Spleen (tissue), 7 donors: Measurements from ENCODE around the gene GJB4.

ENCODE experiments used
- CTCF ChIP-seq, 11 experiments: fragments of 200-600 bp in 7 of 11; fragments of 450-650 bp in 4 of 11; sonication (generic) in 4 of 11; IDR thresholded peaks in 8 of 11; conservative IDR thresholded peaks in 3 of 11; 1 replicate in 7 of 11; 2 replicates in 4 of 11; pipeline versions ENCODE4 v1.4.0 to v1.8.0; 2016 to 2021; ENCODE audit warnings: antibody characterized with exemption in 11 of 11, inconsistent platforms in 4 of 11, mild to moderate bottlenecking in 1 of 11
- POLR2AphosphoS5 ChIP-seq, 3 donors: sonication (generic); formaldehyde crosslinking; IDR thresholded peaks; one replicate each; pipeline ENCODE4 v1.5.1; 2017; ENCODE audit warnings: antibody characterized with exemption in 3 of 3
- donor health status: DM: no; HTN: no; CAD: no; lungs with moderate emphysema.
- donor health status: DM: no; HTN: no; CAD: no.
- donor health status: DM: no; HTN: no; CAD: no.

GRCh38 chr1:34721241-34721640 lies 38.3 kb upstream of the GJB4 start:
- TF ChIP-seq POLR2AphosphoS5 (IDR thresholded peaks at IDR 0.05) (no peak), CTCF (IDR thresholded peaks at IDR 0.05 in 8 of 11, conservative IDR thresholded peaks at IDR 0.05 in 3 of 11) (no peak)
